Cortex of kidney (tissue), 1 donor: Measurements from ENCODE around the gene COPS2.
"Not testable (repeated sequence)": the region's sequence is repeated elsewhere in the genome, so short reads cannot be mapped to it uniquely, and the experiment has no call there.

Experiments used
- DNase-seq: peaks from one replicate; lab custom pipeline; 2025; lab: John Stamatoyannopoulos, UW

COPS2 gene

GRCh38 chr15:49103002-49103401 lies 52.4 kb downstream of the COPS2 start:
- DNase-seq, result no peak

GRCh38 chr15:49101536-49101935 lies 53.9 kb downstream of the COPS2 start:
- DNase-seq, result no peak

GRCh38 chr15:49096090-49096750 lies 59.2 kb downstream of the COPS2 start:
- no peak for DNase-seq

- DNase-seq, result no peak
Measured at GRCh38 chr15:49094923-49095322, 60.5 kb downstream of the COPS2 start.

- no peak for DNase-seq
Measured at GRCh38 chr15:49093252-49094105, 61.9 kb downstream of the COPS2 start.

GRCh38 chr15:49088996-49089395 lies 66.4 kb downstream of the COPS2 start:
- no peak for DNase-seq

- no peak for DNase-seq
Measured at GRCh38 chr15:49085696-49086459, 69.5 kb downstream of the COPS2 start.

- DNase-seq, result no peak
Measured at GRCh38 chr15:49084285-49084570, 71.2 kb downstream of the COPS2 start.

GRCh38 chr15:49083401-49084284 lies 71.8 kb downstream of the COPS2 start:
- no peak for DNase-seq

GRCh38 chr15:49082960-49083359 lies 72.4 kb downstream of the COPS2 start:
- DNase-seq, result no peak

GRCh38 chr15:49079340-49080039 lies 75.9 kb downstream of the COPS2 start:
- DNase-seq, result no peak

- no peak for DNase-seq
Measured at GRCh38 chr15:49075881-49076280, 79.5 kb downstream of the COPS2 start.

- not testable (repeated sequence) for DNase-seq
Measured at GRCh38 chr15:49074589-49075287, 80.7 kb downstream of the COPS2 start.
